T-helper 2 cell treated with Interferon-gamma antibody and Interleukin-4, amounts not matched to agents 5 μg/mL and 100 μg/mL, for 36 hours (primary cell): ENCODE data around the gene PPP2R5C.

Experiments used
- DNase-seq: peaks from one replicate; pipeline ENCODE4 v3.0.0; 2021; ENCODE audit warnings: low spot score
- H3K27ac Mint-ChIP-seq: one replicate; pipeline ENCODE4 v1.8.0; 2021; ENCODE audit warnings: mild to moderate bottlenecking, mixed read lengths
- H3K27me3 Mint-ChIP-seq: one replicate; pipeline ENCODE4 v1.8.0; 2021; ENCODE audit warnings: low read depth, mixed read lengths
- H3K36me3 Mint-ChIP-seq: one replicate; pipeline ENCODE4 v1.8.0; 2021; ENCODE audit warnings: low read depth, mixed read lengths
- H3K4me1 Mint-ChIP-seq: one replicate; pipeline ENCODE4 v1.8.0; 2021; ENCODE audit warnings: low read depth, mixed read lengths
- H3K4me3 Mint-ChIP-seq: one replicate; pipeline ENCODE4 v1.8.0; 2022; ENCODE audit warnings: mild to moderate bottlenecking, moderate library complexity, mixed read lengths
- H3K9me3 Mint-ChIP-seq: one replicate; pipeline ENCODE4 v1.8.0; 2021; ENCODE audit warnings: mixed read lengths

Gene PPP2R5C

DNA sequence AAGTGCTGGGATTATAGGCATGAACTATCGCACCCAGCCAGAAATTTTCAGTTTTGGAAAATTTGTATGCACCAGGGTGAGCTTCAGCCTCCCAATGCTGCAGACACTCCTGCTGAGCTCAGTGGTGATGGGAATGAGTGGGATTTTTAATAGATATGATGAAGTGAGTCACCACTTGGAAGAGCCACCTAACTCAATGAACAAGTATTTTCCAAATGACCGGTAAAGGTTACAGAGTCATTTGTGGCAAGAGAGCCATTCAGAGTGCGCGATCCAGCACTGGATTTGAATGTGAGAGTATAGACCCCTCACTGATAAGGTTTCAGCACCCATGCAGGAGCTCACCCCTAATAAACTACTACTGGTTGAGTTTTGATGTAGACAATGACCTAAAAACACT is 100.7 kb downstream of the PPP2R5C start:
- no peaks in the 10 kb centered on the region for H3K27me3 Mint-ChIP-seq
- no peak for DNase-seq
- H3K27ac Mint-ChIP-seq = peak overlapping the region; percentile 20
- H3K4me3 Mint-ChIP-seq = no peak overlapping the region
- no peaks in the 10 kb centered on the region for H3K9me3 Mint-ChIP-seq
- peaks cover 18% of the 10 kb centered on the region for H3K4me1 Mint-ChIP-seq
- peaks cover 48% of the 10 kb centered on the region for H3K36me3 Mint-ChIP-seq

DNA sequence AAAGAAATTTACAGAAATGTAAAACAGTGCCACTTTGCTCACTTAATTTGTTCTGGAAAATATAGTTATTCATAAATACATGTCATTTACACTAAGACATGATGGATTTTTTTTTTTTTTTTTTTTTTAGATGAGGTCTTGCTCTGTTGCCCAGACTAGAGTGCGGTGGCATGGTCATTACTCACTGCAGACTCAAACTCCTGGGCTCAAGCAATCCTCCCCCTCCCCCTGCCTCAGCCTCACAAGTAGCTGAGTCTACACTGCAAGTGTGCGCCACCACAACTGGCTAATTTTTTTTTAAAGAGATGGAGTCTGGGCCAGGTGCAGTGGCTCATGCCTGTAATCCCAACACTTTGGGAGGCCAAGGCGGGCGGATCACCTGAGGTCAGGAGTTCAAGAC is 101.2 kb downstream of the PPP2R5C start:
- Mint-ChIP-seq H3K27me3 (no peaks in the 10 kb centered on the region), H3K4me1 (peaks cover 18% of the 10 kb centered on the region), H3K36me3 (peaks cover 48% of the 10 kb centered on the region), H3K9me3 (no peaks in the 10 kb centered on the region), H3K27ac (no peak overlapping the region), H3K4me3 (no peak overlapping the region)
- DNase-seq = no peak

GRCh38 chr14:101865288-101865687 is 103.8 kb downstream of the PPP2R5C start:
- no peak overlapping the region for H3K27ac Mint-ChIP-seq
- H3K4me3 Mint-ChIP-seq = no peak overlapping the region
- DNase-seq = no peak
- H3K36me3 Mint-ChIP-seq = peaks cover 44% of the 10 kb centered on the region
- no peaks in the 10 kb centered on the region for H3K27me3 Mint-ChIP-seq
- no peaks in the 10 kb centered on the region for H3K9me3 Mint-ChIP-seq
- peaks cover 15% of the 10 kb centered on the region for H3K4me1 Mint-ChIP-seq

DNA sequence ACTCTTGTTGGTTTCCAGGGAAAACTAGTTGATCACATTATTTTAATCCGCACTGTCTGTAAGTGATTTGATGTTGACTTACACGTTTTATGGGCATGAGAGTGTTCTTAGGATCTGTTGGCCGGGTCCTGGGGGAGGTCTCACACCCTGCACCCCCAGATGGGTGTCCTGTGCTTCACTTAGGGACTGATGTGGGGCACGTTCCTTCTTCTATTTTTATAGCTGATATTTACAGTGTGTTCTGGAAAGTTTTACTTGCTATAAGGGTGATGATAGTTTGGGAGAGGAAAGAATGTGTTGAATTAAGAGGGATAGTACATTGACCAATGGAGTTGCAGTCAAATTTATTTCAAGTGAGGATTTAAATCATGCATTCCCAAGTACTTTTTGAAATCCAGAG is 106.3 kb downstream of the PPP2R5C start:
- no peaks in the 10 kb centered on the region for H3K9me3 Mint-ChIP-seq
- no peak overlapping the region for H3K27ac Mint-ChIP-seq
- no peak overlapping the region for H3K4me3 Mint-ChIP-seq
- no peak for DNase-seq
- H3K27me3 Mint-ChIP-seq = no peaks in the 10 kb centered on the region
- peaks cover 36% of the 10 kb centered on the region for H3K36me3 Mint-ChIP-seq
- H3K4me1 Mint-ChIP-seq = peaks cover 25% of the 10 kb centered on the region

GRCh38 chr14:101869217-101869616 is 107.7 kb downstream of the PPP2R5C start:
- DNase-seq = no peak
- H3K27ac Mint-ChIP-seq = no peak overlapping the region
- H3K4me3 Mint-ChIP-seq = no peak overlapping the region
- H3K27me3 Mint-ChIP-seq = no peaks in the 10 kb centered on the region
- no peaks in the 10 kb centered on the region for H3K9me3 Mint-ChIP-seq
- H3K36me3 Mint-ChIP-seq = peaks cover 36% of the 10 kb centered on the region
- peaks cover 34% of the 10 kb centered on the region for H3K4me1 Mint-ChIP-seq

DNA sequence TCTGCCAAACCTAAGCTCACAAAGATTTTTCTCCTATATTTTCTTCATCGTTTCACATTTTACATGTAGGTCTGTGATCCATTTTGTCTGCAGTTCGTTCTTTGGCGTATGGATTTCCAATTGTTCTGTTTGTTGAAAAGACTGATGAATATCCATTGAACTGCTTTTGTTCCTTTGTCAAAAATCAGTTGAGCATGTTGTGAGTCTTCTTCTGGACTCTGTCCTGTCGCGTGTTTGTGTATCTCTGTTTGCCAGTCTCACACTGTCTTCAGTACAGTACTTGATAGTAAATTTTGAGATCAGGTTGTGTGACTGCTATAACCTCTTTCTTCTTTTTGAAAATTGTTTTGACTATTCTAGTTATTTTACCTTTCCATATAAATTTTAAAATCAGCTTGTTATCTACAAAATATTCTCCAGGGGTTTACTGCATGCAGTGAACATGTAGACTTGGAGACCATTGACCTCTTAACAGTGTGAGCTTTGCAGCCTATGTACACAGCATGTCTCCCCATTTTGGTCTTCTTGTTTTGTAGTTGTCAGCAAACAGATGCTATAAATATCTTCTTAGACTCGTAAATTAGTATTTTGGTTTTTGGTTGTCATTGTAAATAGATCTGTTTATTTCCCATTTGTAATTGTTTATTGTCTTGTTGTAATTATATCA is 108.9 kb downstream of the PPP2R5C start:
- Mint-ChIP-seq H3K9me3 (no peaks in the 10 kb centered on the region), H3K27ac (no peak overlapping the region), H3K36me3 (peaks cover 24% of the 10 kb centered on the region), H3K4me1 (peaks cover 40% of the 10 kb centered on the region), H3K4me3 (no peak overlapping the region), H3K27me3 (no peaks in the 10 kb centered on the region)
- no peak for DNase-seq

DNA sequence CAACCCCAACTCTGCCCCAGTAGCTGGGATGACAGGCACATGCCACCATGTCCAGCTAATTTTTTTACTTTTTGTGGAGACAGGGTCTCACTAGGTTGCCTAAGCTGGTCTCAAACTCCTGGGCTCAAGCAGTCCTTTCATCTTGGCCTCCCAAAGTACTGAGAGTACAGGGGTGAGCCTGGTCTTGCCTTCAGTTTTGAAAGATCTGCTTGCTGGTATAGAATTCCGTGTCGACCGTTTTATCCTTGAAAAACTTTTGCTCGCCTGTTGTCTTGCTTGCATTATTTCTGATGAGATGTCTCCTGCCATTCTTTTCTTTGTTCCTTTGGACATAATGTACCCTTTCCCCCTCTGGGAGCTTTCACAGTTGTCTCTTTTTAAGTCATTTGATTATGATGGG is 110.8 kb downstream of the PPP2R5C start:
- Mint-ChIP-seq H3K9me3 (no peaks in the 10 kb centered on the region), H3K36me3 (peaks cover 27% of the 10 kb centered on the region), H3K4me3 (no peak overlapping the region), H3K4me1 (peaks cover 54% of the 10 kb centered on the region), H3K27ac (no peak overlapping the region), H3K27me3 (no peaks in the 10 kb centered on the region)
- no peak for DNase-seq

DNA sequence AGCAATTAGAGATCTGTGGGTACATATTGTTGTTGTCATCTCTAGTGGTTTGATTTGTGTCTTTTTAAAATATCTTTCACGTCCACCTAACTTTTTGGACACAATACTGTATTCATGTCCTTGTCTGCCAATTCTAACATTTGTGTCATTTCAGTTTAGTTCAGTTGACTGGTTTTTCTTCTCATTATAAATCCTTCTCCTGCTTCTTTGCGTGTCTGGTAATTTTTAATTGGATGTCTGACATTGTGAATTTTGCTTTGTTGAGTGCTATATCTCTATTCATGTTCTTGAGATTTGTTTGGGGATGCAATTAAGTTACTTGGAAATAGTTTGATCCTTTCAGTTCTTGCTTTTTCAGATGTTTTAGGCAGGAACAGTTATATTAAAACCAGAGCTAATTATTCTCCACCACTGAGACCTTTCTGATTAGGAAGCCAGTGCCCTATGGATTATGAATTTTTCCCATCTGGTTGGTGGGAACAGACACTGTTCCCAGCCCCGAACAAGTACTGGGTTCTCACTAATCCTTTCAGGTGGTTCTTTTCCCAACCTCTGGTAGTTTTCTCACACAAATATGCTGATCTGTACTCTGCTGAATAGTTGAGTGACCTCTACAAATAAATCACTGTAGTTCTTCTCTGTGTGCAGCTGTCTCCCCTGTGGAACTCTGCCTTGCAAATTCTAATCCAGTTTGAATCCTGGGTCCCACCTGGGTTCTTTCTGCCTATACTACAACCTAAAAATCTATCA is 111.7 kb downstream of the PPP2R5C start:
- DNase-seq = no peak
- Mint-ChIP-seq H3K27me3 (no peaks in the 10 kb centered on the region), H3K27ac (no peak overlapping the region), H3K36me3 (peaks cover 28% of the 10 kb centered on the region), H3K4me3 (no peak overlapping the region), H3K9me3 (no peaks in the 10 kb centered on the region), H3K4me1 (peaks cover 59% of the 10 kb centered on the region)

GRCh38 chr14:101873991-101874390 is 112.5 kb downstream of the PPP2R5C start:
- H3K4me3 Mint-ChIP-seq = no peak overlapping the region
- H3K27ac Mint-ChIP-seq = no peak overlapping the region
- H3K4me1 Mint-ChIP-seq = peaks cover 59% of the 10 kb centered on the region
- H3K27me3 Mint-ChIP-seq = no peaks in the 10 kb centered on the region
- DNase-seq = no peak
- peaks cover 25% of the 10 kb centered on the region for H3K36me3 Mint-ChIP-seq
- H3K9me3 Mint-ChIP-seq = no peaks in the 10 kb centered on the region

GRCh38 chr14:101875041-101875726 is 113.7 kb downstream of the PPP2R5C start:
- Mint-ChIP-seq H3K4me3 (peak overlapping the region; percentile 62), H3K27me3 (no peaks in the 10 kb centered on the region), H3K27ac (peak overlapping the region; percentile 85), H3K4me1 (peaks cover 61% of the 10 kb centered on the region), H3K9me3 (no peaks in the 10 kb centered on the region), H3K36me3 (peaks cover 25% of the 10 kb centered on the region)
- no peak for DNase-seq

DNA sequence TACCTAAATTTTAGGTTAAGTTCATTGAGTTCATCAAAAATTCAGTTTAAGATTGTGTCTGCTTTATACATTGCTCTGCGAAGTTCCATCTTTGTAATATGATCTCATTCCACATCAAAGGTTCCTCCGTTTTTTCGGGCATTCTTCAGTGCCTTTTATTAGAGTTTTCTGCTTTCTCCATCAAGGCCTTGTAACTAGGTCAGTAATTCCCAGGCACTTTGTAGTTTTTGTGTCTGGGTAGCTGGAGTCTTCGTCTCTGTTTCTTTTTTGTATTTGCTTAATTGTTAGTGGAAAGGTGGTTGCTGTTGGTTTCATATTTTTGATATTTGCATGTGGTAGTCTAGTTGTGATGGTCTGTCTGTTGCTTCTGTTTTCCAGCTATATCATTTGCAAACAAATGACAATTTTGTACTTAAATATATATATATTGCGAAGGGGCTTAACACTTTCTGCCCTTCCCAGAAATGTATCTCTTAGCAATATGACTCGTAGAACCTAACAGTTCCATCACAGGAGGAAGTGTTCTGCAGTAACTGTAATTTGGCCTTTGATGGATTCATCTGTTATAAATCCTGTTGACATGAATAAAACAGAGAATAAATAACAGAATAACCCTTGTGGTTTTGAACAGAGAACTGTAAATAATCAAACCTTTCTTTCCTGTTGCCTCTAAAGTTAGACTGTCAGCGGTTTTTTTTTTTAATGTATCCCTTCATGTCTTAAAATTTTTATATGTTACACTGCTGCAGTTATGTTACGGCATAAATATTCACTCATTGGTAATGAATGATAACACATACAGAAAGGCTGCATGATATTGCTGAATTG is 114.4 kb downstream of the PPP2R5C start:
- no peaks in the 10 kb centered on the region for H3K9me3 Mint-ChIP-seq
- H3K27ac Mint-ChIP-seq = peak overlapping the region; percentile 85
- peak overlapping the region; percentile 62 for H3K4me3 Mint-ChIP-seq
- H3K4me1 Mint-ChIP-seq = peaks cover 54% of the 10 kb centered on the region
- H3K36me3 Mint-ChIP-seq = peaks cover 22% of the 10 kb centered on the region
- no peak for DNase-seq
- no peaks in the 10 kb centered on the region for H3K27me3 Mint-ChIP-seq

DNA sequence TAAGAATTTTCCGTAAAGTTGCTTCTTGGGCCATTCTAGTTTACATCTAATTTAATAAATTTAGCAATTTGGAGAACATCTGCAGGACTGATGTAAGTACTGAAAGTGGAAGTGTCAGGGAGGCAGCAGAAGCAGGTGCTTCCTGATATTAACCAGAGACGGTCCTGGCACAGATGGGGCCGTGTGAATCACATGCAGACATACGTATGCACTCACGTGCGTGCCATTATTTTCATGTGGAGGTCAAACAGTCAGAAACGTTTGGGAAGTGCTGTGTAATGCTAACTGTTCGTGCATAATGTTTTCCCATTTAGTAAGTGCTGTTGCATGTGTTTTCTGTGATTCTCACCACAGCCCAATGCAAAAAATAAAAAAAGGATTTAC is 115.0 kb downstream of the PPP2R5C start:
- H3K27ac Mint-ChIP-seq = peak overlapping the region; percentile 85
- H3K4me3 Mint-ChIP-seq = peak overlapping the region; percentile 62
- H3K4me1 Mint-ChIP-seq = peaks cover 53% of the 10 kb centered on the region
- no peaks in the 10 kb centered on the region for H3K9me3 Mint-ChIP-seq
- DNase-seq = peak; percentile 60
- no peaks in the 10 kb centered on the region for H3K27me3 Mint-ChIP-seq
- peaks cover 25% of the 10 kb centered on the region for H3K36me3 Mint-ChIP-seq

DNA sequence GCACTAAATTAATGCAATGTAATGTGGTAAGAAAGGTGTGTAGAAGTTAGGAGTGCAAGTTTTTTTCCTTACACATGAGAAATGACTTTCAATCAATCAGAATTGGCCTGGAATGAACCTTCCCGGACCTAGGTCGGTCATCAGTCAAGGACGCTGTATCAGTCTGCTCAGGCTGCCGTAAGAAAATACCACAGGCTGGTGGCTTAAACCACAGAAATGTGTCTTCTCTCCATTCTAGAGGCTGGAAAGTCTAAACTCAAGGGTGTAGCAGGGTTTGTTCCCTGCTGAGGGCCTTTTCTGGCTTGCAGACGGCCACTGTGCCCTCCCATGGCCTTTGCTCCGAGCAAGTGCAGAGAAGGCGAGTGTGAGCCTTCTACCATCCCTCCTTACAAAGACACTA is 116.3 kb downstream of the PPP2R5C start:
- Mint-ChIP-seq H3K9me3 (no peaks in the 10 kb centered on the region), H3K4me3 (peak overlapping the region; percentile 39), H3K36me3 (peaks cover 34% of the 10 kb centered on the region), H3K4me1 (peaks cover 48% of the 10 kb centered on the region), H3K27me3 (no peaks in the 10 kb centered on the region), H3K27ac (peak overlapping the region; percentile 53)
- no peak for DNase-seq
